KBM-7 (cell line): ENCODE results near the gene TMEM272.
A peak's percentile ranks its signal among the peaks of the same experiment; 100 is the strongest.

Experiments used
- DNase-seq: peaks from one replicate; pipeline ENCODE4 v3.0.0-alpha.2; 2015
- in situ Hi-C: fragments of 300-500 bp; cut with MboI; formaldehyde crosslinking; loops from 2 replicates; pipeline ENCODE4 v1.14.3; 2020; ENCODE audit warnings: low sequenced_read_pairs, low pct_unique_long_range_greater_than_20kb, mixed read lengths

TMEM272 gene, protein sequence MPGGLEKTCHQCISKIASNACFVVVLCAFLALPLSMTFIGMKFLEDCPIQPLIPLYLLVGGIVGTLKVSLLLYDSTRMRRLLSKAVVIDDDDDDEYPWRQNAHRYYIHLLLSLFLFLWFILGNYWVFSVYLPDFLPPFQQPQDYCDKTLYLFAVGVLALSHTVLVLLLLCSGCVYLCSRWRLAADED

DNA sequence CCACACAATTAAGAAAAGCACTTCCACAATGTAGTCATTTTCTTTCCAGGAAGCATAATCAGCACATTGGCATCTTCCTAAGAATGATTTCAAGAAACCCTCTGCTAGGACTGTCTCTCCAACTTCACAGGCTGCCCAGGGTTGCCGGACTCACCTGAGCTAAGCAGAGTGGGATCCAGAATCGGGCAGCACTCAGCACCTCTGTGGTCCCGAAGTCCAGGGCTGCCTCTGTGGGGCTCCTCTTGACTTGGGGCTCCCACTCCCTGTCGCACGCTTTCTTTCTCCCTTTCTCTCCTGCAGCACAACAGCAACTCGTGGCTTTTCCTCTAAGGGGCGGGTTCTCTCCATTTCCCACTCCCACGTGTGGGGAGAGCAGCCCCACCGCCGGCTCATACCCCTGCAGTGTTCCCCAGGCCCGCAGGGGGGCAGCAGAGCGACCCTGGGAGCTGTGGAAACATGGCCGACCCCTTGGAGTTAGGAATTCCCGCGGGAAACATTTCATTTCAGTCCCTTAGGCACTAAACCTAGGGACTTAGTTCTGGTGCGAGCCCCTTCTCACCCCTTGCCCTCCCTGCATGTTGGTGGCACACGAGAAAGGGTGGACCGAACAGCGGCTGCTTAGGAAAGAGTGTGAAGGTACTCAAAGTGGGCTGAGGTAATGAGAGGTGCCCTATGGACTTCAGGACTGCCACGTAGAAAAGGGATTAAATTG is at the start of gene TMEM272:
Gene TMEM272, minus strand, starts transcription at position 316 of the 712 bp plus-strand sequence. CDS start 6,647 bp downstream, outside the sequence.
- in situ Hi-C loops = no loop called here
- DNase-seq = peak; percentile 90

DNA sequence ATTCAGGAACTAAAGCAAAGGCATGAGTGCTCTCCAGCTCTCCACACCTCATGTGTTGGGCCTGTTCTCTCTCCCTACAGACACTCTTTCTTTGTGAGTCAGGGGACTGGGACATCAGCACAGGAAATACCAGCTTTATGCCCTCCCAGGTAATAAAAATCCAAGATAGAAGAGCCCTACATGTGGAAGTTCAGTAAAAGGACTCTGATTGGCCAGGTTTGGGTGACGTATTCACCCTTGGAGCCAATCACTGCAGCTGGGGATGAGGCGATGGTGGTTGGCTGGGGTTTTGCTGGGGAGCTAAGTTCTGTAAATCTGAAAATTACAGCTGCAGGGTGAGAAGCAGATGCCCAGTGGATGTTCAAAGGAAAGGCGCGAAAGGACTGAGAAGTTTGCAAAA is 49.3 kb upstream of the TMEM272 start:
- DNase-seq = no peak
- in situ Hi-C loops = no loop called here

DNA sequence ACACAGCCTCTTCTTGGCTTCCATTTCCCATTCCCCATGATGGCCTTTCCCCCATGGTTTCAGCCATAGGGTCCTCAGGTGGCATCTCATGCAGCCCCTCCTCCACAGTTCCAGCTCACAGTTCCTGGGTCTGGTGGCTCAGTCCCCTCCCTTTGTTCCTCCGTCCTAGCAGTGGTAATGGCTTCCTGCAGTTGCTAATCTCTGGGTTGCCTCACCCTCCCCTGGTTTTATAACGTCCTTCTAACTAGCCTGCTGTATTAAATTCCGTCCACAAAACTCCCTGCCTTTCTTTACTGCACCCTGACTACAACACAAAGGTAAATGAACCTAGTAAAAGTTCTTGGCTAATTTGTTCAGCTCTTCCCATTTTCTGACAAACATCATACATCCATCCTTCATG is 47.7 kb upstream of the TMEM272 start:
- in situ Hi-C loops = no loop called here
- DNase-seq = no peak

DNA sequence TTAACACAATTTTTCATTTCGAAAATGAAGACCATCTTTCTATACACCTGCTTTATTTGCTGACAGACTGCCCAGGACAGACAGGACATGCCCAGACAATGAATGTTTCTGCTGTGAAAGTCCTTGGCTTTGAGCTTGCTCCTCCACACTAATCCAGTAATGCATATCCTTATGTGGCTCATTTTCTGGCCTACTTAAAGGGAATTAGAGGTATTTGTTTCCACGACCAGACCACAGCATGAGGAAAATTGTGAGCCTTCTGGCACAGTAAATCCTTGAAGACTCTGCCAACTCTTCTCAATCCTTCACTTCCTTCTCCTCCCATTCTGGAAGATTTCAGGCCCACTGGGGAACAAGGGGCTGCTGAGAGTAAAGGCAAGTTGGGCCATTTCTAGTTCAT is 42.5 kb upstream of the TMEM272 start:
- no peak for DNase-seq
- in situ Hi-C loops = no loop called here

DNA sequence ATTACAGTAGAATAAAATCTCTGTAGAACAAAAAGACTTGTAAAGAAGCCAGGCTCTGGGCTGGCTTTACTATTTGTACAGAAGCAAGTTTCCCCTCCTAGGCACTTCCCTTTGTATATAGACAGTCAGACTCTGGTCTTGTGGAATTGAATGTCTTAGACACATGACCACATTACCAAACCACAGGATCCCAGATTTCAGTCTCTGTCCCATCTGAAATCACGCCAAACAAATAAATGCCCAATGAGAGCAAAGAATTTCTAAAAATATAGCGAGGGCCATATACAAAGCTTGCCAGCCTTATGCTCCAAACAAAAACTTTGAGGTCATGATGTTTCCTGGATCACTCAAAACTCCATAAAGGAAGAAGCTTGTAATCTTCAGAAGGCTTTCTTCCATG is 40.7 kb upstream of the TMEM272 start:
- no peak for DNase-seq
- in situ Hi-C loops = no loop called here

DNA sequence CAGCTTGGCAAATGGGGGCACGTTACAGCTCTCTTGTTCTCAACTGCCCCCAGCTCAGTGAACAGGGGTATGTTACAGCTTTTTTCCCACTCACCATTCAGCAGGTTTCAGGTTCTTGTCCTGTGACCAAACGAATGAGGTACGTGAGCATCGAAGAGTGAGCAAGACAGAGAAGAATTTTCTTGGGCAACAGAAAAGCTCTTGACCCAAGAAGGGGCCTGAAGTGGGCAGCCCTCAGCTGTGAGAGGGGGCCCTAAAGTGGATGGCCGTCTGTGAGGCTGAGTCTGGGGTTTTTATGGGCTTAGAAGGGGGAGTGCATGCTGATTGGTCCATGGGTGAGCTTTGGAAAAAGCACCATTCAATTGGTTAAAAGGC is 38.2 kb upstream of the TMEM272 start:
- in situ Hi-C loops = no loop called here
- no peak for DNase-seq

DNA sequence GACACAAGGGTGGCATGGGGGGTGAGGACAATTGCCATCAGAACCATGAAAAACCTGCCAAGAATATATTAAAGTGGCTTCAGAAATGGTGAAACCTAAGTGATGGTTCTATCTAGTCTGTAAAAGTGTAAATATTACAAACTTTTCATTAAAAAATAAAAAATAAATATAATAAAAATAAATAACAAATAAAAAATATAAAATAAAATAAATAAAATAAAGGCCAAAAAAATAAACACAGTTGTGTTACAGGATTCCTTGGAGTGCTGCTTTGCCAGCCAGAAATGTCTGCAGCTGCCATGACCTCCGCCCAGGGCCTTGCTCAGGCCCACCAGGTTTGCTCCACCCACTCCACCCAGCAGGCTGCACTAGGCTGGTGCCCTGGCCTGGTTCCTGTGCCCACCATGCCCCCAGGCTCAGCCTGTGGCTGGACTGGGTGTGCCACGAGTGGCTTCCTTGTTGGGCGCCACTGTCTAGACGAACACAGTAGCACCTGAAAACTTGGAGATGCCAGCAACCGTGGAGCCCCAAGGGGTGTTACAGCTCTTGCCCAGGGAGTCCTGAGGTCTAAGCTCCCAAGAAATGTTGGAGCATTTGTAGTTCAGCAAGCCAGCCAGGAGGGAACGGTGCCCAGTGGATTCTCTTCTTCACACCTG is 37.7 kb upstream of the TMEM272 start:
- DNase-seq = no peak
- in situ Hi-C loops = no loop called here

DNA sequence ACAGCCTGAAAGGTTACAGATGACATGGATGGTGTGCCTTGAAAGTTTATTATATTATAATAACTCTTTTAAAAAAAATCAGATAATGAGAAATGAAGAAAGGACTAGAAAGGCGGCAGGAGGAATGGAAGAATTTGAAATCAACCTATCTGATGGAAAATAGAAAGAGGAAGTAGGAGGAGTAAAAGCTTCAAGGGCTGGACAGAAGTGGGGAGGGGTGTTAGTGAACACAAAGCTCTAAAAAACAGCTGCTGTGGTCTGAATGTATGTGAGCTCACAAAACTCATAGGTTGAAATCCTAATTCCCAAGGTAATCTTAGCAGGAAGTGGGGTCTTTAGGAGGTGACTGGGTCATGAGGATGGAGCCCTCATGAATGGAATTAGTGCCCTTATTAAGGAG is 36.3 kb upstream of the TMEM272 start:
- peak; percentile 38 for DNase-seq
- in situ Hi-C loops = no loop called here

DNA sequence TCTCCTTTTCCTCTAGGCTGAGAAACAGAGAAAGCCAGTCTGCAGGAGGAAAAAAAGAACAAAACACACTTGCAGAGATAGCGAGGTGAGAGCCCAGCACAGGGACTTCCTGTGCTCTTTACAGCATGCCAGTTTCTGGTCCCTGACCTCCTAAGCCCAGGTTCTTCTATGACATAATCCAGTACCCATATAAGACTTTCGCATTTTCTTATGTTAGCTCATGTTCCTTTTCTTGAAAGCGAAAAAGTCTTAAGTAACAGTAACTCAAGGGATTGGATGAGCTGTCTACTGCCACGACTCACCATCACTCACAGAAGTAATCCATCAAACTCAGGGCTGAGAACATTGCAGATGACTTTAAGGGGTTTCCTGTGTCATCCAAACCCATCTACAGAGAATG is 34.2 kb upstream of the TMEM272 start:
- in situ Hi-C loops = no loop called here
- no peak for DNase-seq

DNA sequence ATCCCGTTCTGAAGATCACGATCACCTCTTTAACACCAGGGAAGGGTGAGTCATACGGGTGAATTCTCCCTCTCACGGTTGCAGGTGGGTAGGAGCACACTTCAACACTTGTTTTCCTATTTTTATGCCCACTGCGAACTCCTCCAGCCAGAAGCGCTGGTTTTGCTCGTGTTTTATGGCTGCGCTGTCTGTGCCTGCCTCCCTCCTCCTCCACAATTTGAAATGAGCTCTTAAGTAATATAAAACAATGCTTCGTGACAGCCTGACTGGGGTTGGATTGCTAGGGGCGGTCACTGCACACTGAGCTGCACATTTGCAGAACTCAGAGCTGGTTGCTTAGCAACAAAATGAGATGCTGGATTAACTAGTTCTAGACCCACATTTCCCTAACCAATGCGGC is 29.7 kb upstream of the TMEM272 start:
- DNase-seq = no peak
- in situ Hi-C loops = no loop called here

DNA sequence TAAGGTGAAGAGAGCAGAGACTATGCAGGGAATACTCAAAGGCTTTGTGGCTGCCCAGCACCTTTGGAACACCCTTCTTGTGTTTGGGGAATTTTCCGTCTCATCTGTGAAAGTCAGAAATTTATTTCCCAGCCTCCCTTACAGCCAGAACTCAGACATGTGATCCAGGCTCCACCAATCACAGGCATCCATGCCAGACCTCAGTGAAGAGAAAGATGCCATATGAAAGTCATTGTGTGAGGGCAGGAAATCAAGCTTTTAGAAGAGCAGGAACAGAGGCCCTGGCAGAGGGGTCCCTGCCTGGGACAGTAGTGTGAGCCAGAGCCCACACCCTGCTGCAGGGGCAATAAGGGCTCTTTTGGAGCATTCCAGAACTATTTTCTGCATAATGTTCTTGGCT is 28.9 kb upstream of the TMEM272 start:
- in situ Hi-C loops = no loop called here
- no peak for DNase-seq

DNA sequence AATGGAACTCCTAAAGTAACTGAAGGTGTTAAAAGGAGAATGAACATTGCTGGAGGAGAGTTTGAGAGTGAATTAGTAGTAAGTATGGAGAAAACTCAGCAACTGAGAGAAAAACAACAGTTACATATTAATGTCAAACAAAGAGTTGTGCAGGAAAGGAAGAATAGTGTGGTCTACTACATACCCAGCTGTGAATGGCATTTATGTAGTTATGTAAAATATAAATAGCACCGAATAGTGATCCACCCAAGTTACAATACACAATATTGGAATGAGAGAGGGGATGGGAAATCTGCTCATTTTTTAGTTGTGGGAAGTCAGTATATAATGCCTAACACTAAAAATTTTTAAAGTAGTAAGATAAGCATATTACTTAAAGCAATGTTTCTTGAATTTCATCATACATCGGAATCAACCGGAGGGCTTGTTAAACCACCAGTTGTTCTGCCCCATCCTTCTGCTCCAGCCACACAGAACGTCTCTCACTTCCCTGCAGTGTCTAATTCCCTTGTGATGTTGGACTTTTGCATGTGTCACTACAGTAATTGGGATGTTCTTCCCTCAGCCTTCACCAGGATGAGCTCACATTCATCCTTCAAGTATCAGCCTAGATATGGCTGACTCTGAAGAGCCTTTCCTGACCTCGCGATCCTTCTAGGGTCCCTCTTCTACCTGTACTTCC is 28.3 kb upstream of the TMEM272 start:
- DNase-seq = no peak
- in situ Hi-C loops = no loop called here

DNA sequence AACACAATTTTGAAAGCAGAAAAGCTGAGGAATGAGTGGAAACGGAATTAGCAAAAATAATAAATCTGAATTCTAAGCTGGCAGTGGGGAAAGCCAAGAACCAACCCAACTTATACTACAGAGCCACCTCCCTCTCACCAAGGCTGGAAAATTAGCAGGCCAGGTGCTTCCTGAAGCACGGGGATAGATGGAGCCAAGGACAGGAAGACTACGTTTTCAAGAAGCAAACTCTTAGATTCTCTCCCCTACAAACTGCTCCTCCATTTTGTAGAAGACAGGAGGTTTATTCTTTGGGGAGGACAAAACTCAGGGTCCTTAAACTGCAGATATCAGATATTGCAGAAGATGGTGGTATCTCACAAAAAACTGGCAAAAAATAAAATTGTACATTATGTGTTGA is 25.6 kb upstream of the TMEM272 start:
- DNase-seq = no peak
- in situ Hi-C loops = no loop called here

DNA sequence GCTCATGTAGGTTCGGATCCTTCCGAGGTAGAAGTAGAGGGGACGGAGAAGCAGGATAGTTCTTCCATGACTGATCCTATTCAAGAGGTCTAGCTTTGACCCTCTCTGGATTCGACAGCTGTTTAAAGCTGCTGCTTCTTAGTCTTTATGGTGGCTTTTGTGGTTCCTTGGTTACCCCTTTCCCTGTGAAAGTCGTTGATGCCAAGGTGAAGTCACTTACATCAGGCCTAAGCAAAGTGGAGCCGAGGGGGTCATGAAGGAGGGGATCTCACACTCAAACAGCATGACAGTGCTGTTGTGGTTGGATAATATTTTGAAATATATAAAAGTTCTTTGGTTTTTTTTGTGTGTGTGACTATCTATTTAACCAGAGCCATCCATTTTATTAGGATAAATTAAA is 24.9 kb upstream of the TMEM272 start:
- in situ Hi-C loops = no loop called here
- DNase-seq = no peak

DNA sequence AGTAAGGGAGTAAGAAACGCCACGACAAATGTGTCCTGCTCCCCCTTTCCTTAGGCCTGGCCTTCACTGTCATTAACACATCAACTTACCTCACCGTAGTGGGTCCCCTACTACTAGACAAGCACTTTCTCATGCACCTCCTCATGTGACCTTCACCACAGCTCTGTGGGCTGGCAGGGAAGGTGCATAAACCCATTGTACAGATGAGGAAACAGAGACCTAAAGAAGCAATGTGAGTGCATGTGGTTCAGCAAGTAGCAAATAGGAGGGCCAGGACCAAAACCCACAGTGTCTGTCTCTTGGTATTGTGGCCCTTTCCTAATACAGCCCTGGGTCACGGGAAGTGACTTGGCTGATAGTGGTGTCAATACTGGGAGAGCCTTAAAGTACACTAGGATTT is 22.1 kb upstream of the TMEM272 start:
- in situ Hi-C loops = no loop called here
- no peak for DNase-seq

DNA sequence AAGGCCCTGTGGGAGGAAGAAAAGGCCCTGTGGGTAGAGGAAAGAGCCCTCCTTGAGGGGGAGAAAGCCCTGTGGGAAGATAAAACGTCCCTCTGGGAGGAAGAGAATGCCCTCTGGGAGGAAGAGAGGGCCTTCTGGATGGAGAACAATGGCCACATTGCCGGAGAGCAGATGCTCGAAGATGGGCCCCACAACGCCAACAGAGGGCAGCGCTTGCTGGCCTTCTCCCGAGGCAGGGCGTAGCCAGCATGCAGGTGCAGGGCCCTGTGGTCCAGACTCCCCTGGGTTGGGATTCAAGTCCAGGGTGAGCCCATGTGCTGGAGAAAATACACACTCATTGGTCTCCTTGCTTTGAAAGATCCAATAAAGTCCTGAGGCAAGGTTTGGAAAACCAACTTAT is 20.9 kb upstream of the TMEM272 start:
- in situ Hi-C loops = no loop called here
- DNase-seq = no peak

DNA sequence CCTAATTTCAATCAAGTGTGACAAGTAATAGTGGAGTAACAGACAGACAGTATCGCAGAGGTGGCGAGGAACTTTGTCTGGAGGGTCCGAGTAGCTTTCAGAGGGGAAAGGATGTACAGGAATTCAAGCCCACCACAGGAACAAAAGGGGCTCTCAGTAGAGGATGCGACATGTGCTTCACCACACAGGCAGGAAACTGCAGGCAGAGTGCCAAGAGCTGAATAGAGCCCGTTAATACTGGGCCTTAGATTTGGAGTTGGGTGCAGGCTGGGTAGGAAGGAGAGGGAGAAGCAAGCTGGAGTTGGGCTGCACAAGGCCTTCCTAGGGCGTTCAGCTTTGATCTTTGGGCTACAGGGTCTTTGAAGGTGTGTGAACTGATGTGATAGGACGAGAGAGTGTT is 18.0 kb upstream of the TMEM272 start:
- no peak for DNase-seq
- in situ Hi-C loops = no loop called here

DNA sequence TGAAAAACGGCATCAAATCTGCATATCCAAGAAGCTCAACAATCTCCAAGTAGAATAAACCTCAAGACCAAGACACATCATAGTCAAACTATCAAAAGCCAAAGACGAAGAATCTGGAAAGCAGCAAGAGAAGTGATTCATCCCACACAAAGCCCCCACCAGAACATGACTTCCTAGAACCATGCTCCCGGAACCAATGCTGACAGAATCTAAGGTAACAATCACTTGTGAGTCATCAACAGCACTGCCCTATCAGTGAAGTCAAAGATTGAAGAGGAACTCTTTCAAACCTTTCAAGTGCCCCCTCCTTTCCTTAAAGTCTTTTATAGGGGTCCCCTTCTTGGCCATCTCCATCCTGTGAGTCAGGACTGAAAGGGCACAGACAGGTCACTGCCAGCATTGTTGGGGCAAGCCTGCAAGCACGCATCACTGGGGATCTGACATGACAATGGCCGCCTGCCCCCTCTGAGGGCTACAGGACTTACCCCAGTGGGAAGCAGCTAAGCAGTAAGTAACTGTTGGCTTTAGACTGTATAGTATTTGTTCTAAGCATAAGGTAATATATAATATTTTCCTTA is 16.8 kb upstream of the TMEM272 start, which contains the start of gene CCDC70:
Gene CCDC70, plus strand, starts transcription at position 247 of the 578 bp plus-strand sequence. CDS start 3,443 bp downstream, outside the sequence.
- DNase-seq = no peak
- in situ Hi-C loops = no loop called here

DNA sequence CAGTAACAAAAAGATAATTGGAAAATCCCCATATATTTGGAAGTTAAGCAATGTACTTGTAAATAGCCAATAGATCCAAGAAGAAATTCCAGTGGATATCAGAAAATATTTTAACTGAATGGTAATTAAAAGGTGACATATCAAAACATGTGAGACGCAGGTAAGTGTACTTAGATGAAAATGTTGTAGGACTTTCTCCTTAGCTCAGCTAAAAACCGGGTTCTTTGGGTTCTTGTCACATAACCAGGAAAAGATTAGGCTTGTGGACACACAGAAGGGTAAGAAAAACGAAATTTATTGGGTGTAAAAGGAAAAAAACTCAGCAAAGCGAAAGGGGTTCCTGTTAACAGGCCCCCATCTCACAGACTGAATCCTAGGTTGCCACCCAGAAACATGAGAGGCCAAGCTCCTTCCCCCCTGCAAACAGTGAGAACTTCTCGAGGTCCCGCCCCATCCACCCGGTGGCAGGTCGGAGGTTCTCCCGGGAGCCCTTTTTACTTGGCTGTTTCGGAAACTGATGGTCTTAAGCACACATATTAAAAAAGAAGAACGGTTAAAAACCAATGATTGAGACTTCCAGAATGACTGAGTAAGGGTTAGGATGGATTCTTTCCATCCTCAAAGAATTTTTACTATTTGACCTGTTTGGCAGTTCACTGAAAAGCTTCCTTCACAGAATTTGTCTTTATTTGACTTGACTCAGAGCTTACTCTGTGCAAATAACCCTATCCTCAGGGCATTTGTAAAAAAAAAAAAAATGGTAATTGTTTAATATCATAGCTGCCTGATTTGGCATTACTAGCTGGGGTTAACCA is 13.7 kb upstream of the TMEM272 start:
- in situ Hi-C loops = no loop called here
- no peak for DNase-seq
